Measurements from ENCODE around the gene MMD2. TPM values are rescaled to one million over a fixed set of nuclear protein-coding genes. Genes with fewer than 3 reads are reported as not detected.
"Not testable (repeated sequence)": the region's sequence is repeated elsewhere in the genome, so short reads cannot be mapped to it uniquely, and the experiment has no call there.

MMD2 gene
- total RNA-seq, 2 experiments from 2014 or later = not detected

DNA sequence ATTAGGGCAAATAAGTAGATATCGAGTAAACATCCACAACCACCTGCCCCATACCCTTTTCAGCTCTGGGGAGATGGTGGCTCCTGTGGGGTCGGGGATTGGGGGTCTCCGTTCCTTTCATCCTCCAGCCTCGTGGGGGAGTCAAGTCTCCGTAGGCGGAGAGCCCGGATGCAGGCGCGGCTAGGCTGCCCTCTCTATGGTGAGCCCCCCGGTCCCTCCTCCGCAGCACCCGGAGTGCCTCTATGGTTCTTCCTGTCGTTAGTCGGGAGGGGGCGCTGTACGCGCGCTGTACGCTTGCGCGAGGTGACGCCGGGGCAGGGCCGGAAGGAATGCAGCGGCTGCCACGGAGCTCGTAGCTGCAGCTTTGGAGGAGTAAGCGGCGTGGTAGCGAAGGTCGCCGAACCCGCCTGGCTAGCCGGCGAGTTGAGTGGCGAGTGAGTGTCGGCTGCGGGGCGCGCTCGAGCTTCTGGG lies 14.8 kb upstream of the MMD2 start:
- Histone ChIP-seq H3K9me3 (ENCODE audit: low read length) (0 out of 2 replicates have a peak, but pooled peaks cover 4% of the 10 kb centered on the region), H3K27ac (ENCODE audit: low read depth, low read length, poor library complexity, severe bottlenecking) (peak overlapping the region; percentile 69), H3K4me3 (ENCODE audit: low read depth, low read length, poor library complexity, severe bottlenecking) (peak overlapping the region; percentile 99), H3K4me1 (ENCODE audit: insufficient read depth, low read length, poor library complexity, severe bottlenecking) (peaks cover 9% of the 10 kb centered on the region), H4K20me1 (ENCODE audit: insufficient read depth, low read length) (no peaks in the 10 kb centered on the region), H3K36me3 (ENCODE audit: insufficient read depth, low read length) (peaks cover 29% of the 10 kb centered on the region), H3K79me2 (ENCODE audit: insufficient read depth, low read depth, low read length) (peaks cover 21% of the 10 kb centered on the region), H2AFZ (ENCODE audit: low read length) (peak overlapping the region; percentile 52), H3K4me2 (ENCODE audit: low read length) (peak overlapping the region; percentile 99; the same call in 1 of the 2 replicates), H3K9me2 (ENCODE audit: insufficient read depth, low read length) (no peaks in the 10 kb centered on the region)
- peak; percentile 96 for DNase-seq (ENCODE audit: low spot score)
- POLR2A ChIA-PET = interaction anchor here (0.6 to 1.0 kb wide), 4 partner anchors 86 to 517 kb away, joined by 3 to 5 read pairs (median 4); no protein-coding TSS in a partner anchor
- no TSS peak for BruUV-seq (replicated peaks)
- intact Hi-C loops (cut with micrococcal nuclease; ENCODE audit: unreplicated experiment) = loop anchor here (1.0 to 10.0 kb wide), 3 partner anchors 72 to 199 kb away; partner anchors contain the start of genes AP5Z1 and RBAK
- CTCF ChIA-PET (ENCODE audit: unreplicated experiment) = interaction anchor here (0.6 to 1.2 kb wide), 5 partner anchors 30 to 213 kb away, joined by 3 to 11 read pairs (median 4); partner anchors contain the start of gene RBAK
- TF ChIP-seq CTCF (conservative IDR thresholded peaks at IDR 0.05; ENCODE audit: low read length) (peak; percentile 90), EZH2phosphoT487 (IDR thresholded peaks at IDR 0.05; ENCODE audit: borderline replicate concordance, low read depth, low read length) (no peak)

DNA sequence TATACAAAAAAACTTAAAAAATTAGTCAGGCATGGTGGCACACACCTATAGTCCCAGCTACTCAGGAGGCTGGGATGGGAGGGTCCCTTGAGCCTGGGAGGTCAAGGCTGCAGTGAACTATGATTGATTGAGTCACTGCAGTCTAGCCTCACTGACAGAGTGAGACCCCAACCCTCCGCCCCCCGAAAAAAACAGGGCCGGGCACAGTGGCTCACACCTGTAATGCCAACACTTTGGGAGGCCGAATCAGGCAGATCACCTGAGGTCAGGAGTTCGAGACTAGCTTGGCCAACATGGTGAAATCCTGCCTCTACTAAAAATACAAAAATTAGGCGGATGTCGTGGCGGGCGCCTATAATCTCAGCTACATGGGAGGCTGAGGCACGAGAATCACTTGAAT lies 13.5 kb upstream of the MMD2 start:
- H3K9me3 ChIP-seq (ENCODE audit: low read length); H2AFZ ChIP-seq (ENCODE audit: low read length); DNase-seq (ENCODE audit: low spot score); CTCF ChIA-PET (ENCODE audit: unreplicated experiment); H3K4me3 ChIP-seq (ENCODE audit: low read depth, low read length, poor library complexity, severe bottlenecking); H4K20me1 ChIP-seq (ENCODE audit: insufficient read depth, low read length); BruUV-seq (replicated peaks); H3K4me1 ChIP-seq (ENCODE audit: insufficient read depth, low read length, poor library complexity, severe bottlenecking); H3K4me2 ChIP-seq (ENCODE audit: low read length); H3K9me2 ChIP-seq (ENCODE audit: insufficient read depth, low read length); H3K27ac ChIP-seq (ENCODE audit: low read depth, low read length, poor library complexity, severe bottlenecking): not testable (repeated sequence)
- H3K36me3 ChIP-seq (ENCODE audit: insufficient read depth, low read length) = peaks cover 15% of the 10 kb centered on the region
- intact Hi-C loops (cut with micrococcal nuclease; ENCODE audit: unreplicated experiment) = loop anchor here (10.0 kb wide), 1 partner anchor 198 kb away; the partner anchor contains the start of gene AP5Z1
- peaks cover 21% of the 10 kb centered on the region for H3K79me2 ChIP-seq (ENCODE audit: insufficient read depth, low read depth, low read length)
- POLR2A ChIA-PET = interaction anchor here (0.7 kb wide), 2 partner anchors 101 to 1980 kb away, joined by 4 read pairs; no protein-coding TSS in a partner anchor

GRCh38 chr7:4965295-4966022 lies 6.5 kb upstream of the MMD2 start:
- H3K4me2 ChIP-seq (ENCODE audit: low read length) = no peak overlapping the region
- no peak for TF ChIP-seq CTCF (conservative IDR thresholded peaks at IDR 0.05; ENCODE audit: low read length)
- no peak for TF ChIP-seq EZH2phosphoT487 (IDR thresholded peaks at IDR 0.05; ENCODE audit: borderline replicate concordance, low read depth, low read length)
- H3K4me3 ChIP-seq (ENCODE audit: low read depth, low read length, poor library complexity, severe bottlenecking) = no peak overlapping the region
- no peak for DNase-seq (ENCODE audit: low spot score)
- no peak overlapping the region for H3K27ac ChIP-seq (ENCODE audit: low read depth, low read length, poor library complexity, severe bottlenecking)
- CTCF ChIA-PET (ENCODE audit: unreplicated experiment) = no interaction called here
- no peaks in the 10 kb centered on the region for H4K20me1 ChIP-seq (ENCODE audit: insufficient read depth, low read length)
- POLR2A ChIA-PET = interaction anchor here (0.7 kb wide), 1 partner anchor 1060 kb away, joined by 7 read pairs; no protein-coding TSS in a partner anchor
- H2AFZ ChIP-seq (ENCODE audit: low read length) = no peak overlapping the region
- no peaks in the 10 kb centered on the region for H3K9me2 ChIP-seq (ENCODE audit: insufficient read depth, low read length)
- intact Hi-C loops (cut with micrococcal nuclease; ENCODE audit: unreplicated experiment) = no loop called here
- H3K79me2 ChIP-seq (ENCODE audit: insufficient read depth, low read depth, low read length) = no peaks in the 10 kb centered on the region
- H3K4me1 ChIP-seq (ENCODE audit: insufficient read depth, low read length, poor library complexity, severe bottlenecking) = no peaks in the 10 kb centered on the region
- no TSS peak for BruUV-seq (replicated peaks)
- no peaks in the 10 kb centered on the region for H3K36me3 ChIP-seq (ENCODE audit: insufficient read depth, low read length)
- no peaks in the 10 kb centered on the region for H3K9me3 ChIP-seq (ENCODE audit: low read length)
